GM10248 (cell line): ENCODE results near the gene LIX1.
"Not testable (repeated sequence)": the region's sequence is repeated elsewhere in the genome, so short reads cannot be mapped to it uniquely, and the experiment has no call there.

Experiments
- CTCF ChIA-PET: fragments of 300-600 bp; sonication (Branson Sonifier 250); formaldehyde crosslinking; extraction: SDS; loops from one replicate; lab custom pipeline; 2021; ENCODE audit warnings: antibody characterized with exemption; lab: Yijun Ruan, JAX
- POLR2A ChIA-PET: fragments of 350-650 bp; sonication (Branson Sonifier 250); formaldehyde crosslinking; extraction: SDS; loops from one replicate; lab custom pipeline; 2020; ENCODE audit warnings: antibody characterized with exemption; lab: Yijun Ruan, JAX
- DNase-seq: peaks from one replicate; pipeline ENCODE4 v3.0.0; 2012; ENCODE audit errors: extremely low spot score
- CTCF ChIP-seq: IDR thresholded peaks from 2 replicates; pipeline ENCODE4 v1.5.1; 2012; ENCODE audit warnings: mild to moderate bottlenecking, low read depth; ENCODE audit errors: extremely low read depth, missing control alignments, control extremely low read depth

The LIX1 gene

DNA sequence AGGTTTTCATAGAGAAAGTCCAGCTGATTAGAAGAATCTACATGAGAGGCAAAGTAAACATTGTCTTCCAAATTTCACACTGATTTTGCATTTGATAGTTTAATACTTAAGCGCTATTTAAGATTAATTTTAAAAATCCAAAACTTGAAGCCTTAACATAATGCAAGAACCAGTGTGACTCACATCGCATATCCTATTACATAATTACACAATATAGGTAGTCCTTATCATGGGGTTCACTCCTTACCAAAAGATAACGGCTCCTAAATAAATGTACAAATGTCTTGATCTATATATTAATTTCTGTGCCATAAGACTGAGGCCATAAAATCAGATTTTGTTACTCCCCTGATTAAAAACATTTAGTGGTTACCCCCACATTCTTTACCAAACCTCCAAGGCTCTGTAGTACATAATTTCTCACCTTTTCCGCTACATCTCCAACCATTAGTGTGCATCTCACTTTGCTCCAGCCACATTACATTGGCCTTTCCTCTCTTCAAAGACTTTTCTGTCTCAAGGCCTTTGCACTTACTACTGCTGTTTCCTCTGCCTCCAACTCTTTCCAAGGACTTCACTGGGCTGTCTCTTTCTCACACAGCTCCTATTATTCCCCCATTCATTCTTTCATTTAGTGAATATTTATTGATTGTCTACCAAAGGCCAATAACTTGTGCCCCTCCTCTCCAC, 39.6 kb upstream of the LIX1 start:
- POLR2A ChIA-PET: no interaction called here
- CTCF ChIA-PET: interaction anchor here (1.8 kb wide), 1 partner anchor 18 kb away, joined by 6 read pairs; no protein-coding TSS in a partner anchor
- TF ChIP-seq CTCF: no peak
- DNase-seq: no peak

- CTCF ChIA-PET: interaction anchor here (1.2 to 1.3 kb wide), 3 partner anchors 14 to 21 kb away, joined by 3 to 7 read pairs (median 3); no protein-coding TSS in a partner anchor
- POLR2A ChIA-PET, DNase-seq: not testable (repeated sequence)
Observed at GRCh38 chr5:97179457-97179856, 37.0 kb upstream of the LIX1 start.

- ChIA-PET POLR2A (no interaction called here), CTCF (no interaction called here)
- no peak for DNase-seq
- TF ChIP-seq CTCF: no peak
Observed at GRCh38 chr5:97172227-97172626, 29.8 kb upstream of the LIX1 start.

DNA sequence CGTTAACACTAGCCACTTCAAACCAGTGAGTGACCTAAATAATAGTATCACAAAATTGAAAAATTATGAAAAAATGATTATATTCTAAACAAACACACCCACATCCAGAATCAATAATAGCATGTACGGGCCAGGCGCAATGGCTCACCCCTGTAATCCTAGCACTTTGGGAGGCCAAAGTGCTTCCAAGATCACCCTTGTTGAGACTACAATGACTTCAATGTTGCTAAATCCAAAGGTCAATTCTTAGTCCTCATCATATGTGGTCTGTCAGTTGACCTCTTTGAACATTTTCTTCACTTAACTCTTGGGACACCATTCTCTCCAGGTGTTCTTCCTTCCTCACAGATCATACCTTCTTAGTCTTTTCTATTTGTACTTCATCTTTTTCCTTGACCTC, 29.3 kb upstream of the LIX1 start:
- ChIA-PET CTCF (no interaction called here), POLR2A (no interaction called here)
- DNase-seq: no peak
- no peak for TF ChIP-seq CTCF

- ChIA-PET POLR2A (no interaction called here), CTCF (interaction anchor here (1.4 to 10.9 kb wide), 2 partner anchors 417 to 470 kb away, joined by 3 to 110 read pairs; no protein-coding TSS in a partner anchor)
- DNase-seq: peak; percentile 35
- no peak for TF ChIP-seq CTCF
Observed at GRCh38 chr5:97167435-97167834, 25.0 kb upstream of the LIX1 start.

GRCh38 chr5:97165726-97166125, 23.3 kb upstream of the LIX1 start:
- ChIA-PET CTCF (interaction anchor here (0.8 to 10.9 kb wide), 5 partner anchors 10 to 415 kb away, joined by 3 to 110 read pairs (median 3); no protein-coding TSS in a partner anchor), POLR2A (no interaction called here)
- no peak for TF ChIP-seq CTCF
- no peak for DNase-seq

- ChIA-PET CTCF (interaction anchor here (0.7 to 10.9 kb wide), 15 partner anchors 9 to 549 kb away, joined by 3 to 110 read pairs (median 4); partner anchors contain the start of genes LIX1 and RIOK2), POLR2A (no interaction called here)
- no peak for TF ChIP-seq CTCF
- no peak for DNase-seq
Observed at GRCh38 chr5:97164846-97165245, 22.4 kb upstream of the LIX1 start.
